PC-3 (cell line): Measurements from ENCODE around the gene TCAP. TPM values are rescaled to one million over a fixed set of nuclear protein-coding genes. Genes with fewer than 3 reads are reported as not detected.

Source experiments
- ATAC-seq: fragments of 200-7000 bp; cut with Tn5 transposase; 2 replicates; pipeline ENCODE4 v1.9.1; 2020; ENCODE audit warnings: mild to moderate bottlenecking, moderate library complexity
- BruUV-seq: library from RNA; stranded (reverse); fragments of 400-500 nt; replicated peaks from 2 replicates; lab custom pipeline; 2021; lab: Mats Ljungman, UMichigan
- CTCF ChIA-PET: fragments of 300-600 bp; sonication (Branson Sonifier 250); formaldehyde crosslinking; loops from one replicate; lab custom pipeline; 2022; ENCODE audit warnings: antibody characterized with exemption; lab: Charles Lee
- POLR2A ChIA-PET: fragments of 300-600 bp; sonication (Branson Sonifier 250); formaldehyde crosslinking; loops from one replicate; lab custom pipeline; 2022; ENCODE audit warnings: antibody characterized with exemption; ENCODE audit not compliant: unreplicated experiment; lab: Charles Lee
- DNase-seq: peaks from one replicate; pipeline ENCODE4 v3.0.0-alpha.2; 2015
- H2AFZ ChIP-seq: fragments of 300-600 bp; sonication (generic); 2 replicates; pipeline ENCODE4 v1.6.0; 2016; ENCODE audit warnings: antibody characterized with exemption, low read length
- H3F3A ChIP-seq: fragments of 300-600 bp; sonication (generic); one replicate; pipeline ENCODE4 v1.6.0; 2017; ENCODE audit warnings: antibody characterized with exemption, low read length, control low read depth, mild to moderate bottlenecking; ENCODE audit not compliant: unreplicated experiment
- H3K27ac ChIP-seq: fragments of 300-600 bp; sonication (generic); 2 replicates; pipeline ENCODE4 v1.5.1; 2016; ENCODE audit warnings: mild to moderate bottlenecking, low read length
- H3K27me3 ChIP-seq: fragments of 300-600 bp; sonication (generic); 2 replicates; pipeline ENCODE4 v1.6.1; 2016; ENCODE audit warnings: low read length, mixed read lengths
- H3K36me3 ChIP-seq: fragments of 300-600 bp; sonication (generic); 2 replicates; pipeline ENCODE4 v1.6.1; 2016; ENCODE audit warnings: low read depth, mixed run types, low read length, mixed read lengths
- H3K4me1 ChIP-seq: fragments of 300-600 bp; sonication (generic); 2 replicates; pipeline ENCODE4 v1.5.1; 2016; ENCODE audit warnings: low read length; ENCODE audit not compliant: insufficient read depth
- H3K4me2 ChIP-seq: fragments of 300-600 bp; sonication (generic); 2 replicates; pipeline ENCODE4 v1.6.0; 2016; ENCODE audit warnings: low read length
- H3K4me3 ChIP-seq: fragments of 300-600 bp; sonication (generic); 2 replicates; pipeline ENCODE4 v1.5.1; 2016; ENCODE audit warnings: mild to moderate bottlenecking, low read length, mixed read lengths
- H3K79me2 ChIP-seq: fragments of 300-600 bp; sonication (generic); 2 replicates; pipeline ENCODE4 v1.6.1; 2017; ENCODE audit warnings: low read length, mixed read lengths
- H3K9ac ChIP-seq: fragments of 300-600 bp; sonication (generic); 2 replicates; pipeline ENCODE4 v1.6.0; 2016; ENCODE audit warnings: mild to moderate bottlenecking, low read length
- H3K9me2 ChIP-seq: fragments of 300-600 bp; sonication (generic); replicated peaks from 2 replicates; pipeline ENCODE4 v1.6.1; 2016; ENCODE audit warnings: mixed run types, low read length, mixed read lengths
- H3K9me3 ChIP-seq: fragments of 300-600 bp; sonication (generic); 2 replicates; pipeline ENCODE4 v1.6.1; 2016; ENCODE audit warnings: low read length, mixed read lengths
- H4K20me1 ChIP-seq: fragments of 300-600 bp; sonication (generic); 2 replicates; pipeline ENCODE4 v1.6.1; 2016; ENCODE audit warnings: low read length, mixed read lengths
- EZH2 ChIP-seq: fragments of 300-600 bp; sonication (generic); IDR thresholded peaks from one replicate; pipeline ENCODE4 v1.6.1; 2017; ENCODE audit warnings: antibody characterized with exemption, mild to moderate bottlenecking, low read length; ENCODE audit not compliant: unreplicated experiment
- EZH2phosphoT487 ChIP-seq: fragments of 300-600 bp; sonication (generic); IDR thresholded peaks from 2 replicates; pipeline ENCODE4 v1.6.1; 2018; ENCODE audit warnings: mild to moderate bottlenecking, antibody characterized with exemption, low read length, borderline replicate concordance
- intact Hi-C: fragments of 100-400 bp; cut with micrococcal nuclease; formaldehyde crosslinking; loops from 2 replicates; pipeline ENCODE4 v1.9.0; 2023
- total RNA-seq: library from RNA; depleted of rRNA; stranded (reverse); fragments of >200 nt; gene quantifications from 2 replicates; pipeline ENCODE4 v1.2.3, GENCODE V29; 2014
- TF ChIP-seq, protein P1 (sequence below): fragments of 300-600 bp; sonication (generic); conservative IDR thresholded peaks from 2 replicates; pipeline ENCODE4 v1.5.1; 2017; ENCODE audit warnings: antibody characterized with exemption, low read depth, mild to moderate bottlenecking, low read length

TCAP gene
- total RNA-seq, 1 experiment from 2014 or later = 0.51 TPM

DNA sequence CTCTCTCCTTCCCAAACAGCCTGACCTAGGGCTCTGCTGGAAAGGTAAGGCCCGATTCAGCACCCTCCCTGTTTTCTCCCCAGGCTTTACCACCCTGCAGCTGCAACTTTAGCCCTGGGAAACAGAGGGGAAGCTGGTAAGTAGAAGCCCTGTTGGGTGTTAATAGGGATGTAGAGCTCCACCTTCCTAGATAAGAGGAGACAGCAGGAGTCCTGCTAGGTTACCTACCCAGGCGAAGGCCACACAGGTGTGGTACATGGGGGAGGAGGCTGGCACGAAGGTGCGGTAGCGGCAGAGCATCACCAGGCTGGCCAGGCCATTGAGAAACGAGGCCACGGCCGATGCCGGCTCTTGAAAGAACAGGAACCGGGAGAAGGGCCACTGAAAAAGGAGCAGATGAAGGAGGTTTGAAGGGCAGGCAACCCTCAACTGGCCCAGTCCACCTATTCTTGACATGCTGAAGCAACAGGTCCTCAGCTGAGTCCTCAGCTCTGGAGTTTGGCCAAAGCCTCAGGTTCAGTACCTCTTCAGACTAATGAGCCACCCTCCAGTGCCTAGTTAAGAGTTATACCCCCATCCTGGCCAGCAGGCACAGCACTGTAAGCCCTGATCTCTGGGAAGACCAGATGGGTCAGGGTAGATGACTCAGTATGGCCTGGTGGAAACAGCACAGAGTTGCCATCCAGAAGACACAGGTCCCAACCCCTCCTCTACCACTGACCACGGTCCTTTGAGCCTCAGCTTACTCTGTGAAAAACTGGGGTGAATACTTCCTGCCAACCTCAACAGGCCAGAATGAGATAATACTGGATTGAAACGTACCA, 19.4 kb downstream of the TCAP start:
- no peak for DNase-seq
- H4K20me1 ChIP-seq = no peaks in the 10 kb centered on the region
- H3K4me3 ChIP-seq = no peak overlapping the region
- intact Hi-C loops = no loop called here
- TF ChIP-seq EZH2 (no peak), EZH2phosphoT487 (no peak)
- TF ChIP-seq, protein P1, sequence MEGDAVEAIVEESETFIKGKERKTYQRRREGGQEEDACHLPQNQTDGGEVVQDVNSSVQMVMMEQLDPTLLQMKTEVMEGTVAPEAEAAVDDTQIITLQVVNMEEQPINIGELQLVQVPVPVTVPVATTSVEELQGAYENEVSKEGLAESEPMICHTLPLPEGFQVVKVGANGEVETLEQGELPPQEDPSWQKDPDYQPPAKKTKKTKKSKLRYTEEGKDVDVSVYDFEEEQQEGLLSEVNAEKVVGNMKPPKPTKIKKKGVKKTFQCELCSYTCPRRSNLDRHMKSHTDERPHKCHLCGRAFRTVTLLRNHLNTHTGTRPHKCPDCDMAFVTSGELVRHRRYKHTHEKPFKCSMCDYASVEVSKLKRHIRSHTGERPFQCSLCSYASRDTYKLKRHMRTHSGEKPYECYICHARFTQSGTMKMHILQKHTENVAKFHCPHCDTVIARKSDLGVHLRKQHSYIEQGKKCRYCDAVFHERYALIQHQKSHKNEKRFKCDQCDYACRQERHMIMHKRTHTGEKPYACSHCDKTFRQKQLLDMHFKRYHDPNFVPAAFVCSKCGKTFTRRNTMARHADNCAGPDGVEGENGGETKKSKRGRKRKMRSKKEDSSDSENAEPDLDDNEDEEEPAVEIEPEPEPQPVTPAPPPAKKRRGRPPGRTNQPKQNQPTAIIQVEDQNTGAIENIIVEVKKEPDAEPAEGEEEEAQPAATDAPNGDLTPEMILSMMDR = no peak
- BruUV-seq = no TSS peak
- no peak overlapping the region for H3K27ac ChIP-seq
- H3K36me3 ChIP-seq = no peaks in the 10 kb centered on the region
- peaks cover 8% of the 10 kb centered on the region for H3F3A ChIP-seq
- H3K9me2 ChIP-seq = no peaks in the 10 kb centered on the region
- H3K27me3 ChIP-seq = no peaks in the 10 kb centered on the region
- ATAC-seq = no peak
- no peaks in the 10 kb centered on the region for H3K9me3 ChIP-seq
- CTCF ChIA-PET = interaction anchor here (0.7 kb wide), 1 partner anchor 63 kb away, joined by 9 read pairs; no protein-coding TSS in a partner anchor
- H3K4me2 ChIP-seq = no peak overlapping the region
- POLR2A ChIA-PET = no interaction called here
- H3K4me1 ChIP-seq = peaks cover 16% of the 10 kb centered on the region
- H3K79me2 ChIP-seq = no peaks in the 10 kb centered on the region
- H3K9ac ChIP-seq = no peak overlapping the region
- H2AFZ ChIP-seq = no peak overlapping the region

DNA sequence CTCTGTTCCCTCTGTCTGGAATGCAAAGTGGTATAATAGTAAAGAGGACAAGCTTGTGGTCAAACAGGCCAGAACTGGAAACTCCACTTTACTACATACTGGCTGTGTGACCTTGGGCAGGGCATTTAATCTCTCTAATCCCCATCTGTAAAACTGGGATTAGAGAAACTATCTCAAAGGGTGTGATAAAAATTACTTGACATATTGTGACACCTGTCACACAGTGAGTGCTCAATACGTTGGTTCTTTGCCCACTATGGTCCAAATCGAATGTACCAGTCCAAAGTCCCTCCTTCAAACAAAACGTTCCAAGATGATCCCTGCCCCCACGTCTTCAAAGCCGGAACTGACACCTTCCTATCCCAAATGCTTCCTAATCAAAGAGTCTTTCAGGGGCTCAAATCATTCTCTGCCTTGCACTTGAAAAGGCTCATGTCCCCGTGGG, 22.0 kb downstream of the TCAP start:
- peak overlapping the region; percentile 94 for H3K4me2 ChIP-seq
- H4K20me1 ChIP-seq = no peaks in the 10 kb centered on the region
- peak overlapping the region; percentile 94 for H2AFZ ChIP-seq
- CTCF ChIA-PET = no interaction called here
- peak overlapping the region; percentile 83; the same call in 1 of the 2 replicates for H3K27ac ChIP-seq
- POLR2A ChIA-PET = no interaction called here
- no peak for ATAC-seq
- TSS peak; percentile 77 for BruUV-seq
- TF ChIP-seq EZH2phosphoT487 (no peak), EZH2 (no peak)
- TF ChIP-seq, protein P1 = no peak
- peaks cover 8% of the 10 kb centered on the region for H3F3A ChIP-seq
- H3K36me3 ChIP-seq = no peaks in the 10 kb centered on the region
- H3K4me3 ChIP-seq = peak overlapping the region; percentile 86
- H3K9me3 ChIP-seq = no peaks in the 10 kb centered on the region
- no peaks in the 10 kb centered on the region for H3K9me2 ChIP-seq
- no peaks in the 10 kb centered on the region for H3K27me3 ChIP-seq
- H3K79me2 ChIP-seq = no peaks in the 10 kb centered on the region
- intact Hi-C loops = no loop called here
- H3K4me1 ChIP-seq = peaks cover 16% of the 10 kb centered on the region
- peak overlapping the region; percentile 82 for H3K9ac ChIP-seq
- DNase-seq = no peak
